Stimulated activated CD8-positive, alpha-beta memory T cell treated with anti-CD3 and anti-CD28 coated beads, Interleukin-4, amount 100 ng/mL, for 1 hour (primary cell): ENCODE data around the gene B3GLCT.

ENCODE experiments used
- DNase-seq, 2 donors: peaks; one replicate each; pipeline ENCODE4 v3.0.0-alpha.2; 2020; ENCODE audit warnings: low read depth in 2 of 2, low spot score in 1 of 2

The B3GLCT gene

GRCh38 chr13:31221057-31221456 is 21.3 kb downstream of the B3GLCT start:
- no peak for DNase-seq

GRCh38 chr13:31223215-31223614 is 23.4 kb downstream of the B3GLCT start:
- DNase-seq, result no peak

- no peak for DNase-seq
Observed at GRCh38 chr13:31223640-31224039, 23.9 kb downstream of the B3GLCT start.

- no peak for DNase-seq
Observed at GRCh38 chr13:31224174-31224669, 24.4 kb downstream of the B3GLCT start.

GRCh38 chr13:31224963-31225559 is 25.3 kb downstream of the B3GLCT start:
- no peak for DNase-seq

GRCh38 chr13:31225998-31226675 is 26.4 kb downstream of the B3GLCT start:
- no peak for DNase-seq

GRCh38 chr13:31227063-31227462 is 27.3 kb downstream of the B3GLCT start:
- no peak for DNase-seq

- no peak for DNase-seq
Observed at GRCh38 chr13:31227870-31228269, 28.1 kb downstream of the B3GLCT start.

- DNase-seq, result no peak
Observed at GRCh38 chr13:31234729-31235128, 35.0 kb downstream of the B3GLCT start.

- no peak for DNase-seq
Observed at GRCh38 chr13:31236211-31236786, 36.5 kb downstream of the B3GLCT start.

GRCh38 chr13:31240921-31241320 is 41.1 kb downstream of the B3GLCT start:
- DNase-seq, result no peak

- DNase-seq, result no peak
Observed at GRCh38 chr13:31242367-31242766, 42.6 kb downstream of the B3GLCT start.

GRCh38 chr13:31242916-31243315 is 43.1 kb downstream of the B3GLCT start:
- no peak for DNase-seq

- DNase-seq, result no peak
Observed at GRCh38 chr13:31245598-31246373, 46.0 kb downstream of the B3GLCT start.

GRCh38 chr13:31246918-31247317 is 47.1 kb downstream of the B3GLCT start:
- no peak for DNase-seq

- no peak for DNase-seq
Observed at GRCh38 chr13:31248361-31248760, 48.6 kb downstream of the B3GLCT start.

- no peak for DNase-seq
Observed at GRCh38 chr13:31248965-31249539, 49.3 kb downstream of the B3GLCT start.

GRCh38 chr13:31250435-31250834 is 50.7 kb downstream of the B3GLCT start:
- no peak for DNase-seq

- DNase-seq, result no peak
Observed at GRCh38 chr13:31261241-31261640, 61.5 kb downstream of the B3GLCT start.

- no peak for DNase-seq
Observed at GRCh38 chr13:31263346-31263745, 63.6 kb downstream of the B3GLCT start.

- no peak for DNase-seq
Observed at GRCh38 chr13:31264151-31264550, 64.4 kb downstream of the B3GLCT start.
